Endodermal cell (in vitro differentiated cells): ENCODE data around the gene WNT2. TPM values are rescaled to one million over a fixed set of nuclear protein-coding genes. Genes with fewer than 3 reads are reported as not detected.

Source experiments
- DNase-seq: peaks from one replicate; pipeline ENCODE4 v3.0.0-alpha.2; 2017
- H3K27ac ChIP-seq: 2 replicates; pipeline ENCODE4 v1.5.1; 2013; ENCODE audit warnings: mild to moderate bottlenecking, low read depth, low read length, moderate library complexity
- H3K27me3 ChIP-seq: 2 replicates; pipeline ENCODE4 v1.6.1; 2013; ENCODE audit warnings: mild to moderate bottlenecking, low read length, moderate library complexity; ENCODE audit not compliant: insufficient read depth, control insufficient read depth, poor library complexity, severe bottlenecking
- H3K36me3 ChIP-seq: 2 replicates; pipeline ENCODE4 v1.7.0; 2013; ENCODE audit warnings: mild to moderate bottlenecking, low read length, moderate library complexity; ENCODE audit not compliant: control insufficient read depth, insufficient read depth
- H3K4me1 ChIP-seq: one replicate; pipeline ENCODE4 v1.7.0; 2013; ENCODE audit warnings: low read length; ENCODE audit not compliant: control insufficient read depth, insufficient read depth
- H3K4me3 ChIP-seq: 2 replicates; pipeline ENCODE4 v1.5.1; 2013; ENCODE audit warnings: mild to moderate bottlenecking, low read length, moderate library complexity
- H3K9ac ChIP-seq: 2 replicates; pipeline ENCODE4 v1.6.1; 2013; ENCODE audit warnings: mild to moderate bottlenecking, low read length, moderate library complexity; ENCODE audit not compliant: poor library complexity, severe bottlenecking; ENCODE audit errors: extremely low read depth
- H3K9me3 ChIP-seq: 2 replicates; pipeline ENCODE4 v1.6.1; 2013; ENCODE audit warnings: mild to moderate bottlenecking, low read length, moderate library complexity; ENCODE audit not compliant: control insufficient read depth
- H3K27ac Mint-ChIP-seq: 2 replicates; pipeline ENCODE4 v1.8.0; 2020; ENCODE audit warnings: mixed read lengths
- H3K27me3 Mint-ChIP-seq: 2 replicates; pipeline ENCODE4 v1.8.0; 2021; ENCODE audit warnings: mild to moderate bottlenecking, mixed read lengths; ENCODE audit not compliant: insufficient read depth
- H3K36me3 Mint-ChIP-seq: 2 replicates; pipeline ENCODE4 v1.8.0; 2020; ENCODE audit warnings: low read depth, mixed read lengths
- H3K4me1 Mint-ChIP-seq: 2 replicates; pipeline ENCODE4 v1.8.0; 2020; ENCODE audit warnings: mixed read lengths
- H3K4me3 Mint-ChIP-seq: 2 replicates; pipeline ENCODE4 v1.8.0; 2020; ENCODE audit warnings: mild to moderate bottlenecking, moderate library complexity, mixed read lengths
- H3K9me3 Mint-ChIP-seq: 2 replicates; pipeline ENCODE4 v1.8.0; 2020; ENCODE audit warnings: mild to moderate bottlenecking, mixed read lengths
- WGBS, 2 experiments: methylation state at CpG; one replicate each; pipeline versions ENCODE4 v1.1.5 to v1.1.7; 2013; ENCODE audit warnings: missing lambda C conversion rate in 2 of 2, mixed read lengths in 1 of 2; ENCODE audit not compliant: insufficient coverage in 1 of 2, insufficient read length in 1 of 2; 5-methylcytosine and 5-hydroxymethylcytosine counted together
- total RNA-seq, 2 donors: library from RNA; stranded (reverse); fragmentation: NEBNext Ultra II Directional in 1 of 2; extraction: Animal tissue kit (Norgen Biotek cat#: 25700) in 1 of 2; gene quantifications; 2 replicates in 1 of 2; 3 replicates in 1 of 2; pipeline ENCODE4 v1.2.1, GENCODE V29; 2021
- TF ChIP-seq, protein P1 (sequence below): fragments of 200-600 bp; sonication (generic); conservative IDR thresholded peaks from 2 replicates; pipeline ENCODE4 v1.5.0; 2021; ENCODE audit warnings: antibody characterized with exemption, mild to moderate bottlenecking

WNT2 gene
- total RNA-seq, 2 donors from 2014 or later = not detected

GRCh38 chr7:117273814-117274225 lies 49.0 kb downstream of the WNT2 start:
- Histone ChIP-seq H3K9me3 (no peaks in the 10 kb centered on the region), H3K36me3 (no peaks in the 10 kb centered on the region), H3K27ac (no peak overlapping the region), H3K4me3 (no peak overlapping the region), H3K27me3 (no peaks in the 10 kb centered on the region), H3K4me1 (no peaks in the 10 kb centered on the region), H3K9ac (no peak overlapping the region)
- DNase-seq = no peak
- Mint-ChIP-seq H3K9me3 (no peaks in the 10 kb centered on the region), H3K36me3 (no peaks in the 10 kb centered on the region), H3K27ac (no peak overlapping the region), H3K4me3 (no peak overlapping the region), H3K4me1 (no peaks in the 10 kb centered on the region), H3K27me3 (no peaks in the 10 kb centered on the region)
- TF ChIP-seq, protein P1, sequence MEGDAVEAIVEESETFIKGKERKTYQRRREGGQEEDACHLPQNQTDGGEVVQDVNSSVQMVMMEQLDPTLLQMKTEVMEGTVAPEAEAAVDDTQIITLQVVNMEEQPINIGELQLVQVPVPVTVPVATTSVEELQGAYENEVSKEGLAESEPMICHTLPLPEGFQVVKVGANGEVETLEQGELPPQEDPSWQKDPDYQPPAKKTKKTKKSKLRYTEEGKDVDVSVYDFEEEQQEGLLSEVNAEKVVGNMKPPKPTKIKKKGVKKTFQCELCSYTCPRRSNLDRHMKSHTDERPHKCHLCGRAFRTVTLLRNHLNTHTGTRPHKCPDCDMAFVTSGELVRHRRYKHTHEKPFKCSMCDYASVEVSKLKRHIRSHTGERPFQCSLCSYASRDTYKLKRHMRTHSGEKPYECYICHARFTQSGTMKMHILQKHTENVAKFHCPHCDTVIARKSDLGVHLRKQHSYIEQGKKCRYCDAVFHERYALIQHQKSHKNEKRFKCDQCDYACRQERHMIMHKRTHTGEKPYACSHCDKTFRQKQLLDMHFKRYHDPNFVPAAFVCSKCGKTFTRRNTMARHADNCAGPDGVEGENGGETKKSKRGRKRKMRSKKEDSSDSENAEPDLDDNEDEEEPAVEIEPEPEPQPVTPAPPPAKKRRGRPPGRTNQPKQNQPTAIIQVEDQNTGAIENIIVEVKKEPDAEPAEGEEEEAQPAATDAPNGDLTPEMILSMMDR = no peak
- WGBS, 2 experiments = 84 to 85% methylated on average over 10 to 11 of the region's 11 CpGs

- Mint-ChIP-seq H3K36me3 (no peaks in the 10 kb centered on the region), H3K9me3 (no peaks in the 10 kb centered on the region)
- TF ChIP-seq, protein P1 = no peak
These were observed 49.5 kb downstream of the WNT2 start for GRCh38 chr7:117273325-117273724.

DNA sequence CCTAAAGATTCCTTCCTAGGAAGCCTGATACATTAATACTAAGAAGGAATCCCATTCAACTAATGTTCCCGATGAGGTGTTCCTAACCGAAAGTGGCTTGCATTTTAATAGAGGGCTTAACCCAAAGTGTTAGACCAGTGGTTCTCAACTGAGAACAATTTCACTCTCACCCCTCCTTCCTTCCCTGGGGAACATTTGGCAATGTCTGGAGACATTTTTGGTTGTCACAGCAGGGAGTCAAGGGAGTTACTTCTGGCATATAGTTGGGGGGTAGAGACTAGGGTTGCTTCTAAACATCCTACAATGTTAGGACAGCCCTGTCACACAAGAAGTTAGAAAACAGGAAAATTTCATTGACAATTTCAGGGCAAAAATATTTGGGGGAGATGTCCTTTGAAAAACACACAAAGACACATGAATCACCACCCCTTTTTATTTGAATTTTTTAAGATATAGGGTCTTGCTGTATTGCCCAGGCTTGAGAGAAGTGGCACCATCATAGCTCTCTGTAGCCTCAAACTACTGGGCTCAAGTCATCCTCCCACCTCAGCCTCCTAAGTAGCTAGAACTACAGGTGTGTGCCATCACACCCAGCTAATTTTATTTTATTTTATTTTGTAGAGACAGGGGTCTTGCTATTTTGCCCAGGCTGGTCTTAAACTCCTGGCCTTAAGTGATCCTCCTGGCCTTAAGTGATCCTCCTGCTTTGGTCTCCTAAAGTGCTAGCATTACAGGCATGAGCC lies 50.7 kb downstream of the WNT2 start:
- Mint-ChIP-seq H3K27me3 (no peaks in the 10 kb centered on the region), H3K9me3 (no peaks in the 10 kb centered on the region), H3K27ac (no peak overlapping the region), H3K4me3 (no peak overlapping the region), H3K36me3 (no peaks in the 10 kb centered on the region), H3K4me1 (no peaks in the 10 kb centered on the region)
- Histone ChIP-seq H3K4me3 (no peak overlapping the region), H3K27ac (no peak overlapping the region), H3K9ac (no peak overlapping the region), H3K9me3 (no peaks in the 10 kb centered on the region), H3K4me1 (no peaks in the 10 kb centered on the region), H3K27me3 (no peaks in the 10 kb centered on the region), H3K36me3 (no peaks in the 10 kb centered on the region)
- WGBS, 2 experiments = 97% methylated on average over 2 of the region's 2 CpGs; no CpG with 5 or more reads in 1 of the 2 experiments
- no peak for DNase-seq
- TF ChIP-seq, protein P1 = no peak

More at GRCh38 chr7:117273325-117273724, 49.5 kb downstream of the WNT2 start:
- H3K9me3 ChIP-seq = no peaks in the 10 kb centered on the region
- DNase-seq = no peak
- H3K4me3 ChIP-seq = no peak overlapping the region
- Mint-ChIP-seq H3K4me3 (no peak overlapping the region), H3K27me3 (no peaks in the 10 kb centered on the region), H3K4me1 (no peaks in the 10 kb centered on the region), H3K27ac (no peak overlapping the region)
- H3K4me1 ChIP-seq = no peaks in the 10 kb centered on the region
- H3K27ac ChIP-seq = no peak overlapping the region
- no peak overlapping the region for H3K9ac ChIP-seq
- WGBS, 2 experiments = 72 to 88% methylated on average over 2 of the region's 2 CpGs
- no peaks in the 10 kb centered on the region for H3K36me3 ChIP-seq
- H3K27me3 ChIP-seq = no peaks in the 10 kb centered on the region
